ENCODE measurements around the gene CACNA1C. TPM values are rescaled to one million over a fixed set of nuclear protein-coding genes. Genes with fewer than 3 reads are reported as not detected.

CACNA1C gene
- total RNA-seq, 1 donor from 2014 or later: 1.3 TPM

DNA sequence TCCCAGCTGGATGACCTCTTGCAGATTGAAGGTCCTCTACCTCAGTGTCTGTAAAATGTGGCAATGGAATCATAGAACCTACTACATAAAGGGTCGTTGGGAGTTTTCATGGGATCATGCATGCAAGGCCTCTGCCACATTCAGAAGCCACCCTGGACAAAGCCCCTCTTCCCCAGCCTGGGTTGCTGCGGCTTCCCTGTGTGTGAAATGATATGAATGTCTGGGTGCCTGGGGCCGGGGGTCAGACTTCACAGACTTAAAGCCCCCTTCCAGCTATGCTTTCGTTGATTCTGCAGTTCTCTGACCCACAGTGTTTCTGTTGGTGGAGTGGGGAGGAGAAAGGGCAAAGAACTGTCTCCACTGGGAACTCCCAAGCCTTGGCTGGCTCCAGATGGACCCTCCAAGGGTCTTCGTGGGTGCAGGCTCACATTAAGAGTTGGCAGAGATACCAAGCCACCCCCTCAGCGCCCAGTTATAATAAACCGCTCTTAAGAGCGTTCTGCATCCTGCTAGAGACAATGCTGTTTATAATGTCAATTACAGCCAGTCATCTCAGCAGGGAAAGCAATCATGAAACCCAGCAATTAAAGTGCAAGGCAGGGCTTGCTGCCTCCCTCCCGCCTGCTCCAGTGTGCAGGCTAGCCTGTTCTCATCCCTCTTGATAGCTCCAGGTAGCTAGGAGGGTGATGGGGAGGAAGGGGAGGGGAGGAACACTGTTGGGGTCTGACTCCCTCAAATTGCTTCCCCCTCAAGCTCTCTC, 531.0 kb downstream of the CACNA1C start:
- TF ChIP-seq CTCF (IDR thresholded peaks at IDR 0.05; ENCODE audit: insufficient read depth, low read length, poor library complexity, severe bottlenecking): no peak
- no peaks in the 10 kb centered on the region for H3K36me3 ChIP-seq (ENCODE audit: control insufficient read depth, insufficient read depth, low read length)
- peaks cover 32% of the 10 kb centered on the region for H3K27me3 ChIP-seq (ENCODE audit: control insufficient read depth, insufficient read depth, low read length)
- DNase-seq (ENCODE audit: low read depth): no peak
- H3K4me3 ChIP-seq (ENCODE audit: low read depth, low read length): no peak overlapping the region

DNA sequence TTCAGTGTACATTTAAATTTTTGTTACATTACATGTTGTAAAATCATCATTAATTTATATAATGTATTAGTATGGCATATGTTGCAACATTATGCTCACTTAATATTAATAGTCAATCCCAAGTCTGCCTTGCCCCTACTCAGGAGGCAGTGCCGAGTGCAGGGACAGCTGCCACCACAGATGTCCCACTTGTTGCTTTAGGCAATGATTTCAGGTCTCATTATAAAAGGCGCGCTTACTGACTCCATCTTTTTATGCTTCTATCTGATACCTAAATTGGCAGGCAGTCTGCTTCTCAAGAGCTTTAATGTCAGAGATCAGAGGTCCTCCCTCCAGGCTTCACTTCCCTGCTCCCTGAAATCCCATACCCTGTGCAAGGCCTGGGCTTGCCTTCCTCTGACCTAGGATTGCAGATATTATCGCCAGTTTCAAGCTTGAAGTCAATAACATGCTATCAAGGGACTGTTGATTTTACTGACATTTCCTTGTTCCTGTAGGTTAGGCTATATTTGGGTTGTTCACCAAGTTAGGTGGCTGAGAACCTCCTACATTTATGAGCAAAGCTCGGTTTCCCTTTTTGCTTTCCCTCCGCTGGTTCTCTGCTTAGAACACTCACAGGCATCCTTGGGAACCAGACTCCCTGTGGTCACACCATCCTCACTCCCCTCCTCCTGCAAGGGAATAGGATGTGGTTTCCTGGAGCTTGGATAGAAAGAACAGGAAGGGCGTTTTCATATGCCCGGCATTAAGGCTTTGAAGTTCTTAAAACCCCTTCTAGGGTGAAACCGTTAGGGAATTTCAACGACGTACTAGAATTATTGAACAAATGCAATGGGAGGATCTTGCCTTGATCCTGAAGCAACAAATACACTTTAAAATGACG, 533.6 kb downstream of the CACNA1C start:
- DNase-seq (ENCODE audit: low read depth): no peak
- no peak overlapping the region for H3K4me3 ChIP-seq (ENCODE audit: low read depth, low read length)

DNA sequence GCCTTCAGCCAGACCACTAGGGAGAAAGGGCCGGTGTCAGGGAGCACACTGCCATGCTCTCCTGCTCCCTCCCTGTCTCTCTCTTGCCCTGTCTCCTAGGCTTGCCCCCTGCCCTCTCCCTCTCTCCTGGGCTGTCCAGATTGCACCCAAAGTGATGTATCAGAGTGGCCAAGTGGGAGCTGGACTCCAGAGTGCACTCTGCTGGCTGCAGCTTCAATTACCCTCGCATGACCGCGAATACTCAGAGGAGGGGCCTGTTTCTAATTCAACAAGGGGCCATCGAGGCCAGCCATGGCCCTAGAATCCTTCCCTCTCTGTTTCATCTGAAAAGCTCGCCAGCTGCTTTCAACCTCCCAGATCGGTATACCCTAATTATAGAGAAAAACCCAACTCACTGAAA, 535.6 kb downstream of the CACNA1C start:
- no peak for TF ChIP-seq CTCF (IDR thresholded peaks at IDR 0.05; ENCODE audit: insufficient read depth, low read length, poor library complexity, severe bottlenecking)
- DNase-seq (ENCODE audit: low read depth): no peak
- Histone ChIP-seq H3K36me3 (ENCODE audit: control insufficient read depth, insufficient read depth, low read length) (no peaks in the 10 kb centered on the region), H3K4me3 (ENCODE audit: low read depth, low read length) (no peak overlapping the region), H3K27me3 (ENCODE audit: control insufficient read depth, insufficient read depth, low read length) (peaks cover 19% of the 10 kb centered on the region)

More for the DNA sequence above, 533.6 kb downstream of the CACNA1C start:
- Histone ChIP-seq H3K36me3 (ENCODE audit: control insufficient read depth, insufficient read depth, low read length) (no peaks in the 10 kb centered on the region), H3K27me3 (ENCODE audit: control insufficient read depth, insufficient read depth, low read length) (peaks cover 24% of the 10 kb centered on the region)
- TF ChIP-seq CTCF (IDR thresholded peaks at IDR 0.05; ENCODE audit: insufficient read depth, low read length, poor library complexity, severe bottlenecking): no peak

GRCh38 chr12:2589381-2589780, 536.6 kb downstream of the CACNA1C start:
- Histone ChIP-seq H3K4me3 (ENCODE audit: low read depth, low read length) (no peak overlapping the region), H3K36me3 (ENCODE audit: control insufficient read depth, insufficient read depth, low read length) (no peaks in the 10 kb centered on the region), H3K27me3 (ENCODE audit: control insufficient read depth, insufficient read depth, low read length) (peaks cover 10% of the 10 kb centered on the region)
- TF ChIP-seq CTCF (IDR thresholded peaks at IDR 0.05; ENCODE audit: insufficient read depth, low read length, poor library complexity, severe bottlenecking): no peak
- no peak for DNase-seq (ENCODE audit: low read depth)

DNA sequence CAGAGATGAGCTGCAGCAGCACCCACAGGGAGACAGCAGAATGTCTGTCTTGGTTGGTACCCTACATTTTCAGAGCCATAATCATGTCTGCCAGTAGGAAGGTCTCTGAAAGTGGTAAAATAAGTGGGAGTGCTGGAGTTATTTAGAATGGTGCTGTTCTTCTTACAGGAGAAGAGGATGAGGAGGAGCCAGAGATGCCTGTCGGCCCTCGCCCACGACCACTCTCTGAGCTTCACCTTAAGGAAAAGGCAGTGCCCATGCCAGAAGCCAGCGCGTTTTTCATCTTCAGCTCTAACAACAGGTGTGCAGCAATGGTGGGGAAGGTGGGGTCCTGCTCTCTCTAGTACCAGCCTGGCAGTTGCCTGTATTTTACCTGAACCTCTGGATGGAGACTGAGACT, 540.3 kb downstream of the CACNA1C start:
- no peak overlapping the region for H3K4me3 ChIP-seq (ENCODE audit: low read depth, low read length)
- H3K36me3 ChIP-seq (ENCODE audit: control insufficient read depth, insufficient read depth, low read length): no peaks in the 10 kb centered on the region
- no peaks in the 10 kb centered on the region for H3K27me3 ChIP-seq (ENCODE audit: control insufficient read depth, insufficient read depth, low read length)
- no peak for DNase-seq (ENCODE audit: low read depth)
- no peak for TF ChIP-seq CTCF (IDR thresholded peaks at IDR 0.05; ENCODE audit: insufficient read depth, low read length, poor library complexity, severe bottlenecking)

Measured in kidney epithelial cell (primary cell).